Stimulated activated CD8-positive, alpha-beta memory T cell treated with anti-CD3 and anti-CD28 coated beads, Interleukin-7, amount 100 ng/mL, for 24 hours (primary cell): ENCODE results near the gene RAB3IL1.
A peak's percentile ranks its signal among the peaks of the same experiment; 100 is the strongest.

Experiments
- DNase-seq: peaks from one replicate; pipeline ENCODE4 v3.0.0-alpha.2; 2020; ENCODE audit warnings: low read depth

Gene RAB3IL1

GRCh38 chr11:61904539-61905048, 12.8 kb downstream of the RAB3IL1 start:
- no peak for DNase-seq

GRCh38 chr11:61903845-61904244, 13.5 kb downstream of the RAB3IL1 start:
- DNase-seq = no peak

DNA sequence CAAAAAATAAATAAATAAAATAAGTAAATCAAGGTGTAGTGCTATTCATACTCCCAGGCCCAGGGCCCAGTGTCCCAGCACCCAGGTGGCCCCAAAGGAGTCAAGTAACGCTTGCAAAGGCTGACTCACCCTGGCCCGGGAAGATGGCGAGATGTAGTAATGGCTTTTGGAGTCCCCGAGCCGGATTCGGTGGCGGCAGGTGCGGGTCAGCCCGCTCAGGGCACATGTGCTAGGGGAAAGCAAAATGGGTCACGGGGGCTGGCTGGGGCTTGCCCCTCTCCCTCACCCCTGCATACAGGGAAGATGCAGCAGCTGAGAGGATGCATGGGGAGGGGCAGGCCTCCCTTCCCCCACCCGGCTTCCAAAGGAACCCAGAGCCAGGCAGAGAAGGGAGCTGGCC, 15.1 kb downstream of the RAB3IL1 start:
- no peak for DNase-seq

DNA sequence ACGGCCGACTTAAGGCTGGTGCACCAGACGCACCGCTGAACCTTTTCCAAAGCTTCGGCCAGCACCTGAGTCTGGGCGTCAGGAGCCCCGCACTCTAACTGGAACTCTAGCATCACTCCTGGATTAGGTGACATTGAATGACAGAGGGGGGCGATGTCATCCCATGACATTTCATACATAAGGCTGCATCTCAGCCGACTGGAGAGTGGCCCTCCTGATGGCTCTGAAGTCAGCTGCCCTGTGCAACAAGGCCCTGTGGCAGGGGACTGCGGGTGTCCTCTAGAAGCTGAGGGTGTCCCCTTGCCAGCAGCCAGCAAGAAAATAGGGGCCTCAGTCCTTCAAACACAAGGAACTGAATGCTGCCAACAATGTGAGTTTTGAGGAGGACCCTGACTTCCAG, 16.0 kb downstream of the RAB3IL1 start:
- no peak for DNase-seq

DNA sequence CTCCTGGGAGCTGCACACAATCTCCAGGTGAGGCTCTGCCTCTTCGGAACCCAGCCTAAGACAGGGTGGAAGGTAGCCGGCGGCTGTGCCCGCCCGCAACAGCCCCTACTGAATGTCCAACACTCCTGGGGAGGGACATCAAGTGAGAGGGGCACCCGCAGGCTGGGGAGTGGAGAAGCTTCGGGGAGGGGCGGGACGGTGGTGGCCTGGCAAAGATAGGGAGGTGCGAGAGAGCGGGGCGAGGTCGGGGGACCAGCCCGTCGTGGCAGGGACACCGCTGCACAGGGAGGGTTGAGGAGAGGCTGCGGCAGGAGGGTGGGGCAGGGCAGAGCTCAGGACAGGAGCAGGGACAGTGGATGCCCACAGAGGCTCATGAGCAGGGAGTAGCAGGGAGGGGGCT, 17.1 kb downstream of the RAB3IL1 start:
- DNase-seq = no peak

- peak; percentile 90 for DNase-seq
These were observed 18.1 kb downstream of the RAB3IL1 start for GRCh38 chr11:61899146-61899841.

DNA sequence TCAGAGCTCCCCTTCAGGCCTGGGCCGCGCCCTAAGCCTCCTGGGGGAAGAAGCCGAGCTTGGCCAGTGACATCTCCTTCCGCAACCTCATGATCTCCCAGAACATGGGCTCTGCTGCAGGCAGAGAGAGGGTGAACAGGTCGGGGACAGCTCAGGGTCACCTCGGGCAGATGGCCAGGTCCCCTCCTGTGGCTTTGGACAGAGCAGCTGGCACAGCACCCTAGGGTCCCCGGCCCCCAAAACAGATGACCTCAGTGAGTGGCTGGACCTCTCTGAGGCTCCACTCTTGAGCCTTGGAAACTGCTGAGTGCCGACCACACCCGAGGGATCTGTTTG, 19.2 kb downstream of the RAB3IL1 start:
- no peak for DNase-seq

GRCh38 chr11:61897387-61898246, 19.7 kb downstream of the RAB3IL1 start:
- DNase-seq = peak; percentile 61

- no peak for DNase-seq
These were observed 20.5 kb downstream of the RAB3IL1 start for GRCh38 chr11:61896665-61897386.

DNA sequence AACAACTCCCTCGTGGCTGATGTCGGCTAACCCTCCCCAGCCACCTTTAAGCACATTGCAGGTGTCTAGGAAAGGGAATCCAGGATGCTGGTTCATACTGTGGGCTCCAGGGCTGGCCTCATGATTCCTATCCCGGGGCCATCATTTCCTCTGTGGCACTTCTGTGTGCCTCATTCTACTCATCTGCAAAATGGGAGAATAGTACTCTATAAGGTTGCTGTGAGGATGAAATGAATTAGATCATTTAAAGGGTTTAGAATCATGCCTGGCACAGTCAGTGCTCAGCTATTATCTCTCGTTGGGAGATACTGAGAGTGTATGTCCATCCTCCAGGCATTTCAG, 21.7 kb downstream of the RAB3IL1 start:
- DNase-seq = no peak

GRCh38 chr11:61895046-61895717, 22.2 kb downstream of the RAB3IL1 start:
- no peak for DNase-seq

DNA sequence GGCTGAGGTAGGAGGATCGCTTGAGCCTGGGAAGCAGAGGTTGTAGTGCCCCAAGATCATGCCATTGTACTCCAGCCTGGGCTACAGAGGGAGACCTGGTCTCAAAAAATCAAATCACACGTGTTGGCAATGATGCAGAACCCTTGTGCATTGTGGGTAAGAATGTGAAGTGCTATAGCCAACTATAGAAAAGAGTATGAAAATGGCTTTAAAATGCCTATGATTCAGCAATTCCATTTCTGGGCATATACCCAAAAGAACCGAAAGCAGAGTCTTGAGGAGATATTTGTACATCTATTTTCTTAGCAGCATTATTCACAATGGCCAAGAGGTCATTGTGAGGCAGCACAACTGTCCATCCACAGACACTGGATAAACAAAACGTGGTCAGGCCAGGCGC, 23.4 kb downstream of the RAB3IL1 start:
- DNase-seq = no peak

DNA sequence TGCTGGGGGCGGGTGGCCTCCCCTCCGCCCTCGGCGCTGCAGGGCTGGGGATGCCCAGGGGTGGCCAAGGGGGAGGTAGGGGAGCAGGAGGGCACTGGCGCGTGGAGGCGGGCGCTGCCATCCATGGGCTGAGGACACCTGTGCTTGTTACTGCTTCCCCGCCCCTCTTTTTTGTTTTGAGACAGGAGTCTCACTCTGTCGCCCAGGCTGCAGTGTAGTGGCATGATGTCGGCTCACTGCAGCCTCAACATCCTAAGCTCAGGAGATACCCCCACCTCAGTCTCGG, 25.3 kb downstream of the RAB3IL1 start:
- no peak for DNase-seq

GRCh38 chr11:61891331-61892084, 25.9 kb downstream of the RAB3IL1 start, which contains the start of gene FADS3:
FADS3 (minus strand) TSS chr11:61891545; CDS start chr11:61891381, 164 bp downstream.
- peak; percentile 17 for DNase-seq

DNA sequence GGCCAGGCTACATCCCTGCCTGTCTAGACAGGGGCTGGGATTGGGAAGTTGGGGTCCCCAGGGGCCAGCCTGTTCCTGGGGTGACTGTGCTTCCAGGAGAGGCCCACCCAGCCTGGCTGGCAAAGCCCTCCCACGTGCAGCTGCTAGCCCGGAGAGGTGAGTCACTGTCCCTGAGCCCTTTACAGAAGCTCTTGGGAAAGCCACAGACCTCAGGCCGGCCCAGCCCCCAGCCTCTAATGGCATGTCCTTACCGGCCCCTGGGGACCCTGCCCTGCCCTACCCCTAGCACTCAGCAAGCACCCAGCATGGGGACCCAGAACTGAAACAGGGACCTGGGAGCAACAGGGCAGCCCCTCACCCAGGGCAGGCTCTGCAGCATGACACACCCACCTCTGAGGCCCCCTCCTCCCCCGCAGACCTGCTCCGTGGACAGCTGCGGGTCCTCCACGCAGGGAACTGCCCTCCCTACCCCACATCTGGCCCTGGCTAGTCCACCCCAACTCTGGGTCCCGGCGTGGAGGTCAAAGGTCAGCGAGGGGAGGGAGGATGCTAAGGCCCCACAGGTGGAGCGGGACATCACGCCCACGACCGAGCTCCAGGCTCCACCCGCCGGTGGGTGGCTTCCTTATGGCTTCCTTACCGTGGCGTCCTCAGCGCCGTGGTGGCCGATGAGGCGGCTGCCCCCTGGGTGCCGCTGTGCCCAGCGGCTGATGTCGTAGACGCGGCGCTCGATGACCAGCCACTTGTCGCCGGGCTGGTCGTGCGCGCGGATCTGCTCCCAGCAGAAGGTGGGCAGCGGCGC, 26.6 kb downstream of the RAB3IL1 start:
- no peak for DNase-seq

DNA sequence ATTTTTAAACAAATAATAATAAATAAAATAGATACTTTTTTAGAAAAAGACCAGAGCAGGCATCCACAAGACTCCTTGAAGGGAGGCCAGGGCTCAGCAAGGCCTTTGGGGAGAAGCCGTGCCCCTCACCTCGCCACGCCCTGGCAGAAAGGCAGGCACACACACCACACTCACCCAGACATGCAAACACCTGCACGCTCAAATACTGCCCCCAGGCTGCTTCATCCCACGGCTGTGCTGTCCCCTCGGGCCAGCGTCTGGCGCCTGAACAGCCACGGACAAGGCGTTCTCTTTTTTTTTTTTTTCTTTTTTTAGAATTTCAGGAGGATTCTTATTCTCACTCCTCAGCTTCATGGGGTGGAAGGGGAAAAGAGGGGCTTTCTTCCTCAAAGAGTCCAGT, 27.5 kb downstream of the RAB3IL1 start:
- DNase-seq = no peak

GRCh38 chr11:61888590-61888989, 28.8 kb downstream of the RAB3IL1 start:
- DNase-seq = no peak

- DNase-seq = no peak
These were observed 29.4 kb downstream of the RAB3IL1 start for GRCh38 chr11:61887839-61888494.

DNA sequence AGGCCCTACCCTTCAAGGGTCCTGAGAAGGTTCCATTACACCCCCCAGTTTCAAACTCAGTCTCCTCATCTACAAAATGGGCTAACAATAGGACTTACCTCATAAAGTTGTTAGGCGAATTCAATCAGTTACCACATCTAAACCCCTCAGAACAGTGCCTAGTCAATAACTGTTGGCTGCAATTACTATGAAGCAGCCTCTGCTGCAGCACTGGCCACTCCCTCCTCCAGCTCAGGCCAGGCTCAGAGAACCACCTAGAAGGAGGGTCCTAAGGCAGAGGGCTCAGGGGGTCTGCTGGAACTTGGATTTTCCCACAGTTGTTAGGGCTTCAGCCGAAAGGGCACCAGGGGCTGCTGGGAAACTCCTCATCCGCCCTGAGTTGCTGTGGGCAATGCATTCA, 30.7 kb downstream of the RAB3IL1 start:
- no peak for DNase-seq
